HUES48 (cell line): Measurements from ENCODE around the gene ZFP62.

ENCODE experiments used
- H3K27ac ChIP-seq: one replicate; pipeline ENCODE4 v1.7.0; 2013; ENCODE audit warnings: low read depth, low read length, inconsistent platforms
- H3K27me3 ChIP-seq: 2 replicates; pipeline ENCODE4 v1.6.1; 2013; ENCODE audit warnings: mild to moderate bottlenecking, low read length; ENCODE audit not compliant: control insufficient read depth, insufficient read depth
- H3K36me3 ChIP-seq: 2 replicates; pipeline ENCODE4 v1.6.1; 2013; ENCODE audit warnings: low read length; ENCODE audit not compliant: control insufficient read depth, insufficient read depth
- H3K4me1 ChIP-seq: 2 replicates; pipeline ENCODE4 v1.6.1; 2013; ENCODE audit warnings: mild to moderate bottlenecking, low read length; ENCODE audit not compliant: control insufficient read depth, insufficient read depth
- H3K4me3 ChIP-seq: 2 replicates; pipeline ENCODE4 v1.5.1; 2013; ENCODE audit warnings: mild to moderate bottlenecking, low read depth, low read length
- H3K9ac ChIP-seq: 2 replicates; pipeline ENCODE4 v1.6.1; 2013; ENCODE audit warnings: mild to moderate bottlenecking, low read depth, low read length, moderate library complexity
- H3K9me3 ChIP-seq: 2 replicates; pipeline ENCODE4 v1.6.1; 2013; ENCODE audit warnings: low read length; ENCODE audit not compliant: control insufficient read depth, insufficient read depth

ZFP62 gene

GRCh38 chr5:180817893-180818674 is 43.0 kb downstream of the ZFP62 start:
- Histone ChIP-seq H3K9me3 (no peaks in the 10 kb centered on the region), H3K27ac (no peak overlapping the region), H3K4me1 (peaks cover 13% of the 10 kb centered on the region), H3K36me3 (no peaks in the 10 kb centered on the region), H3K27me3 (no peaks in the 10 kb centered on the region), H3K9ac (no peak overlapping the region), H3K4me3 (no peak overlapping the region)

GRCh38 chr5:180816608-180817534 is 44.2 kb downstream of the ZFP62 start:
- no peaks in the 10 kb centered on the region for H3K36me3 ChIP-seq
- H3K27me3 ChIP-seq = no peaks in the 10 kb centered on the region
- H3K4me1 ChIP-seq = peaks cover 13% of the 10 kb centered on the region
- no peak overlapping the region for H3K4me3 ChIP-seq
- H3K27ac ChIP-seq = no peak overlapping the region
- H3K9me3 ChIP-seq = no peaks in the 10 kb centered on the region
- 0 out of 2 replicates have a peak overlapping the region, but pooled peaks have one; percentile 12 for H3K9ac ChIP-seq

- H3K4me1 ChIP-seq = peaks cover 21% of the 10 kb centered on the region
- H3K9me3 ChIP-seq = no peaks in the 10 kb centered on the region
- no peaks in the 10 kb centered on the region for H3K27me3 ChIP-seq
- no peaks in the 10 kb centered on the region for H3K36me3 ChIP-seq
- H3K27ac ChIP-seq = no peak overlapping the region
- H3K4me3 ChIP-seq = no peak overlapping the region
- no peak overlapping the region for H3K9ac ChIP-seq
Observed at GRCh38 chr5:180815293-180815917, 45.7 kb downstream of the ZFP62 start.

GRCh38 chr5:180813420-180813819 is 47.7 kb downstream of the ZFP62 start:
- no peak overlapping the region for H3K9ac ChIP-seq
- no peak overlapping the region for H3K27ac ChIP-seq
- H3K9me3 ChIP-seq = no peaks in the 10 kb centered on the region
- peaks cover 30% of the 10 kb centered on the region for H3K4me1 ChIP-seq
- H3K27me3 ChIP-seq = no peaks in the 10 kb centered on the region
- H3K36me3 ChIP-seq = no peaks in the 10 kb centered on the region
- H3K4me3 ChIP-seq = no peak overlapping the region

DNA sequence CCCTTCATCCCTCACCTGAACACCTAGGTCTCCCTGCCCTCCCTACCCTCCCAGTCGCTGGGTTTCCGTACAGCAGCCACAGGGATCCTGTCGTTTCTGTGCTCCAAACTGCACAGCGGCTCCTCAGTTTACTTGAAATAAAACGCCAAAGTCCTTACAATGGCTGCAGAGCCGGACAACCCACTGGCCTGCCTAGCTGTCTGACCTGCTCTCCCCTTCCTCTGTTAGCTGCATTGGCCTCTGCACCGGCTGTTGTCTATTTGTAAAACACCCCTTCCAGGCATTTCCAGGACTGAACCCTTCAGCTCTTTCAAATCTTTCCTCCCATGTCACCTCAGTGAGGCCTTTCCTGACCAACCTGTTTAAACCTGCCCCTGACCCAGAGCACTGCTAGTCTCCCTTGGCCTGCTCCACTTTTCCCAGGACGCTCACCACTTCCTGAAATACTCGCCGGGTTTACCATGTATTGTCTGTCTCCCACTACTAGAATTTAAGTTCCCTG is 49.4 kb downstream of the ZFP62 start:
- H3K9ac ChIP-seq = no peak overlapping the region
- H3K36me3 ChIP-seq = peaks cover 5% of the 10 kb centered on the region; the same call in 1 of the 2 replicates
- H3K9me3 ChIP-seq = no peaks in the 10 kb centered on the region
- no peaks in the 10 kb centered on the region for H3K27me3 ChIP-seq
- H3K27ac ChIP-seq = no peak overlapping the region
- peaks cover 24% of the 10 kb centered on the region for H3K4me1 ChIP-seq
- peak overlapping the region; percentile 89; the same call in 1 of the 2 replicates for H3K4me3 ChIP-seq

DNA sequence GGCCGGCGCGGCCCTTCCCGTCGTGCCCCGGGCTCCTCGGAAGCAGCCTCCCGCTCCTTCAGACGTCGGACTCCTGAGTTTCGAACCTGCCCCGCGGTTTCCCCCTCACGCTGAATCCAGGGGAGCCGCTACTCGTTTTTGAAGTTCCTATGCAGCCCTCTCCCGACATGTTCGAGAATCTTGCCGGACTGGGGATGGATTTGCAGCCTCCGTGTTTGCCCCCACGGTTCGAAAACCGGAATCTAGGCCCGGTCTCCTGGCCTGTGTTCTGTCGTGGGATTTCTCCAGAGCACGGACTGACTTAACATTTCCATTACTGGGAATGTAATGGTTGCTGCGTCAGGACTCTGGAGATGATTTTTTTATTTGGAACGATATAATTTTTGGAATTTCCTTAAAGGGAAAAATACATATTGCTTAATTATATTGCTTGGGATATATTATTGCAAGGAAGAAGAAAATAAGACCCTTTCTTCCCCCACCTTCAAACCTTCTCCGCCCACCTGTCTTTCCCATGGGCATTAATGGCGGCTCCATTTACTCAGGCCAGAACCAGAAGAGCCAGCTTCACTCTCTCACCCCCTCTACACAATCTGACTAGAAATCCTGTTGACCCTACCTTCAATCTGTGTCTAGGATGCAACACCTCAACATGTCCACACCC is 50.0 kb downstream of the ZFP62 start:
- peaks cover 11% of the 10 kb centered on the region; the same call in 1 of the 2 replicates for H3K36me3 ChIP-seq
- peaks cover 25% of the 10 kb centered on the region for H3K4me1 ChIP-seq
- H3K9ac ChIP-seq = peak overlapping the region; percentile 97; the same call in 1 of the 2 replicates
- H3K4me3 ChIP-seq = peak overlapping the region; percentile 89
- peak overlapping the region; percentile 99 for H3K27ac ChIP-seq
- H3K9me3 ChIP-seq = no peaks in the 10 kb centered on the region
- no peaks in the 10 kb centered on the region for H3K27me3 ChIP-seq

- H3K9ac ChIP-seq = peak overlapping the region; percentile 97
- H3K9me3 ChIP-seq = no peaks in the 10 kb centered on the region
- H3K27me3 ChIP-seq = no peaks in the 10 kb centered on the region
- H3K27ac ChIP-seq = peak overlapping the region; percentile 99
- peaks cover 25% of the 10 kb centered on the region for H3K4me1 ChIP-seq
- H3K4me3 ChIP-seq = peak overlapping the region; percentile 89
- H3K36me3 ChIP-seq = peaks cover 11% of the 10 kb centered on the region; the same call in 1 of the 2 replicates
Observed at GRCh38 chr5:180810210-180810958, 50.7 kb downstream of the ZFP62 start.

DNA sequence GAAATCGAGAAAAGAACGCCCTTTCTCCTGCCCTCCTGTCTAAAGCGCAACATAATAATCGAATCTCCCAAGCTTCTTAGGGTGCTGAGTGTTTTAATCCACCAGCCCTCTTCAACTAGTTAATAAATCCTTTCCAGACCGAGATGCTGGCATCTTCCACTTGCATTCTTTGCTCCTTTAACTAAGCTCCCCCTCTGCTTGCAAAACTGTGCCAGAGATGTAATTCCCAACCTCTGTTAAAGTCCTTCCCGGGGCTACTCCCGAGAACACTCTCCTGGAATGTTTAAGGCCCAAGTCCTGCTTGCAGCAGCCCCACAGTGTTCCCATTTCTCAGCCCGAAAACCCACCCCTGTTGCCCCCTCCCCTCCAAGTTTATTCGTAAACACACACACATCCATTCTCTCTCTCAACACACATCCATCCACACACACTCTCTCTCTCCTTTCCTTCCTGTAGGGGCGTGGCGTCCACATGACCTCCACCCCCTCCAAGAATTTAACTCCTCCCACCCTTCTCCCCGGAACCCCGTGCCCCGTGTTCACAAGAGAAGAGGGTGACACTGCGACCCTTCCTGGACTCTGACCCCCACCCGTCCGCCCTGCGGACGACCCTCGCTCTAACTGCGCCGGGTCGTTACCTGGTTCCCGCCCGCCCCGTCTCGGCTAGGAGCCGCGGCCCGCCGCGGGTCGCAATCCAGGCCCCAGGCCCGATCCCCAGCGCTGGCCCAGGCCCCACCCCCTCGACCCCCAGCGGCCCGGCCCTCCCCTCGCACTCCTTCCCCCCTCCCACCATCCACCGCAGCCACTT is 51.5 kb downstream of the ZFP62 start:
- Histone ChIP-seq H3K4me1 (peaks cover 25% of the 10 kb centered on the region), H3K9ac (peak overlapping the region; percentile 65), H3K27ac (peak overlapping the region; percentile 99), H3K36me3 (peaks cover 12% of the 10 kb centered on the region; the same call in 1 of the 2 replicates), H3K27me3 (no peaks in the 10 kb centered on the region), H3K9me3 (no peaks in the 10 kb centered on the region), H3K4me3 (peak overlapping the region; percentile 89)

DNA sequence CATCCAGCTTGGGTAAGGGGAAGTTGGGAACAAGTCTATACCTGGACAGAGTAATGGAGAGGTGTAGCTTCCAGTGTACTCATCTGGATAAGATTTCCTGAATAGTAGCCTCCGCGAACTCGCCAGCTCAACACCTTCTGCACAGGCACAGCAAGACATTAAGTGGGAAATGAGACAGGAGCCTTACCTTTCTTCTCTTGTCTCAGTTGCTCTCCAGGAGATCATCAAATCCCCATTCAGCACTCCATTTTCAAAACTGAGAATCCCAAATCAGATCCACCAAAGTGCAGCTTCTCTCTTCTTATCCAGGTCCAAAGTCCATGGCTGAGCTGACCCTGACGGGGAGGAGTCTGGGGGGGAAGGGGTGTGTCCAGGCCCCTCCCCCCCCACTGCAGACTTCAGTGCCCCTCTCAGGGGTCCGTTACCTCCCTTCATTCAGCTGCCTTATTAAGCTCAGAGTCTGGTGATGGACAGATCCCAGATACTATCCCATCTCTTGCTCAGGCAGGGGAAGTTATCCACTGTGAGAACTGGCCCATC is 52.5 kb downstream of the ZFP62 start:
- H3K27me3 ChIP-seq = no peaks in the 10 kb centered on the region
- H3K9me3 ChIP-seq = no peaks in the 10 kb centered on the region
- H3K9ac ChIP-seq = no peak overlapping the region
- H3K4me1 ChIP-seq = peaks cover 27% of the 10 kb centered on the region
- H3K36me3 ChIP-seq = peaks cover 13% of the 10 kb centered on the region; the same call in 1 of the 2 replicates
- peak overlapping the region; percentile 89 for H3K4me3 ChIP-seq
- H3K27ac ChIP-seq = no peak overlapping the region
